GM19438 (cell line): ENCODE data around the gene SNRPA1.
"Not testable (repeated sequence)": the region's sequence is repeated elsewhere in the genome, so short reads cannot be mapped to it uniquely, and the experiment has no call there.

Experiments used
- ATAC-seq: cut with Tn5 transposase; IDR thresholded peaks from one replicate; pipeline ENCODE4 v1.9.1; 2021; ENCODE audit warnings: low read depth; ENCODE audit not compliant: unreplicated experiment

Gene SNRPA1

DNA sequence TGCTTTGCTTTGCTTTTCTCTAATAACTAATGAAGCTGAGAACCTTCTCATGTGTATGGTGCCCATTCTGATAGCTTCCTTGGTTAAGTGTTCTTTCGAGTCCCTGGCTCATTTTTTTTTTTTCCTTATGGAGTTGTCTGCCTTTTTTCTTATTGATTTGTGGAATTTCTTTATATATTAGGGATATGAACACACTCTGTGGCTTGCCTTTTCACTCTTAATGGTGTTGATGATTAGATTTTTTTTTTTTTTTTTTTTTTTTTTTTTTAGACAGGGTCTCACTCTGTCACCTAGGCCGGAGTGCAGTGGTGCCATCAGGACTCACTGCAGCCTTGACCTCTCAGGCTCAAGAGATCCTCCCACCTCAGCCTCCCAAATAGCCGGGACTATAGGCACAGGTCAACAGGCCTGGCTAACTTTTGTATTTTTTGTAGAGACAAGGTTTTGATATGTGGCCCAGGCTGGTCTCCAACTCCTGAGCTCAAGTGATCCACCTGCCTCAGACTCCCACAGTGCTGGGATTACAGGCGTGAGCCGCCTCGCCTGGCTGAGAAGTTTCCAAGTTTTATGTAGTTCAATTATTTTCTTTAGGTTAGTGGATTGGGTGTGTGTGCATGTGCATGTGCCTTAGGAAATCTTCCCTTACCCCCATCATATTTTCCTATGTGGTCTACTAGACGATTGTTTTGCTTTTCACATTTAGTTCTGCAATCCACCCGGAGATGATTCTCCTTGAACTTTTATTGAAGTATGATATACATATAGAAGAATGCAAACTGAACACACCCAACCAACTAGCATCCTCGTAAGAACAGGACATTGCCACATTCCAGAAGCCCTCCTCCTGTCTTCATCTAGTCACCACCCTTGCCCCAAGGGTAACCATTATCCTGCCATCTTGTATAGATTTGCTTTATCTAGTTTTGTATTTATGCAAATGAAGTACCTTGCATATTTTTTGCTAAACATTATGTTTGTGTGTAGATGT lies 1.7 kb upstream of the SNRPA1 start:
- no peak for ATAC-seq

DNA sequence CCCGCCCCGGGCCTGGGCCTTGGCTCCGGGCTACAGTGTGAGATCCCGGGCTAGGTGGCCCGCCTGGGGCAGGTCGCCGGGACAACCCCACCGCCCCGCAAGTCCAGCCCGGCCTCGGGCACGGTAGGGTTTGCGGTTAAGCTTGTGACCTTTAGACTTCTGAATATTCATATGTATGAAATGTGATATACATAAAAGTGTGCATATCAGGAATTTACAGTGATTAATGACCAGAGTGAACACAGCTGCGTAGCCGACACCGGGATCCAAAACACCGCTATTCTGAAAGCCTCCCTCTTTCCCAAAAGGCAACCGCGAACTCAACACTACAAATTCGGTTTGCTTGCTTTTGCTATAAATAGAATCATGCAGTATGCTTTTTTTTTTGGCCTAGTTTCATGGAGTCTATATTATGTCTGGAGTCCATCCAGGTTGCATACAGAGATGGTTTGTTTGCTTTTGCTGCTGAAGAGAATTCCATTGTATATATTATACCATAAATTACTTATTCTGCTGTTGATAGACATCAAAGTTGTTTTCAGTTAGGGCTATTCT lies 636 bp upstream of the SNRPA1 start:
- no peak for ATAC-seq

DNA sequence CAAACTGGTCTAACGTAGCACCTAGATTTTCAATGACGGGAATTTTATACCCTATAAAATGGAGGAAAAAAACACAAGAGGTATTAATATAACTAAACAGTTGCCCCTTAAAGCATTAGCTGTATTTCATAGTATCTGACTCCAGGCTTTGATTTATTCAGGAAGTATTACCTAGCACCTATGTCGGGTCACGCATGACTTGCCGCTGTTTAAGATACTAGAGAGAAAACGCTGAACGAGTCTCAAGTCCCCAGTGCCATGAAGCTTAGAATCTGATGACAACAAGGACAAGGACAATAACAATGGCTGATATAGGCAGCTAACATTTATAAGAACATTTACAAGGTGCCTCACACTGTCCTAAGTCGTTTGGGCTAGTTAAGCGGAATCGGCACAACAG lies 1.9 kb downstream of the SNRPA1 start:
- ATAC-seq = no peak

DNA sequence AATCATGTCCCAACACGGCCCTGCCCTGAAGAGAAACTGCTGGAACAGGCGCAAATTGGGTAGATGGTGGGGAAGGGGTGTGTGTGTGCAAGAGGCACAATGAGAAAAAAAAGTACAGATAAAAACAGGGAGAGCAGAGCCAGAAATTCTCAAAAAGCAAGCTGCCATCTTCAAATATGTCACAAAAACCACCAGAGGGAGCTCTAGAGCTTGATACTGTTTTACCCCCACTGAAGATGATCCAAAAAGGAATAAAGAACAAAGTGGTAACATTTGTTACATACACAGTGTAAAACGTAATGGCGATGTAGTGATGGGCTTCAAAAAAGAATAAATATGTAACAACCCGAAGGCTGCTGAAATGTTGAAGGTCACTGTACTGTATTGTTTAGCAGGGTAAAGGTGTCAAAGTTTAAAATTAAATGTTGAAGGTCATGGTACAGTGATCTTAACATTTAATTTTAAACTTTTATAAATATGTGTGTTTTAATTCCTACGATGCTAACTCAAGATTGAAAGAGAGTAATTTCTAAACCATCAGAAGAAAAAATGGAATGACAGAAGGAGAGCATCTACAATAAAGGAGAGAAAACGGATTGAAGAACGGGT lies 6.0 kb downstream of the SNRPA1 start:
- no peak for ATAC-seq

DNA sequence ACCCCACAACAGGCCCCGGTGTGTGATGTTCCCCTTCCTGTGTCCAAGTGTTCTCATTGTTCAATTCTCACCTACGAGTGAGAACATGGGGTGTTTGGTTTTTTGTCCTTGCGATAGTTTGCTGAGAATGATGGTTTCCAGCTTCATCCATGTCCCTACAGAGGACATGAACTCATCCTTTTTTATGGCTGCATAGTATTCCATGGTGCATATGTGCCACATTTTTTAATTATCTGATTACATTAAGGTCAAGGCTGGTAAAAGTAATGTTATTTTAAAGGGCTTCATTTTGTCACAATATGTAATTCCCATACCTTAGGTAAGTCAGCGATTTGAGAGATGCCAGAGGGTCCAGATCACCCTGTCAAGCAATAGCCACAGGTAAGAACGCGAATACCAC lies 7.7 kb downstream of the SNRPA1 start:
- ATAC-seq = not testable (repeated sequence)

DNA sequence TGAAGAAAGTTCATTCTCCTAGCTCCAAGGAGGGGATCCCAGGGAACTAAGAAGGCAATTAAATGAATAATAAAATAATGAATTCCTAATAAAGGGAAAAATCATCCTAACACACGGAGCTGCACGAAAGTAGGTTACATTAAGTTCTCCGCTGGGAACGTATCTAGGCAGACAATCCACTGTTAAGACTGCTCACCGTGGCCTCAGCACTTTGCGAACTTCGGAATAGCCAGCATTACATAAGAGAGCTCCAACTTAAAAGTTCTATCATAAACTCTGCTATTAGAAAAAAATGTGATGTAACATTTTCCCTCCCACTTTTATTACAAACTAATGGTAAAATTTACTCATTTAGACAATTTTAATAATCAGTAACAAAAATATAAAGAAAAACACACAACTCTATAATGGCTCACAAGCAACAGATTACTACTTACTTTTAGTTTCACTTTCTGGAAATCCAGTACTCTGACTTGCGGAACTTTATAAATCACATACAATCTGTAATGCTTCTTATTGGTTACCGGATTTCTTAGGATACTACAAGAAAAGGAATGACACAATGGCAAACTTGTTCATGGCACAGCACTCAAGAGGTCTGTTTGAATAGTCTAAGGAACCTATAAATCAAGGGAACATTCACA lies 8.5 kb downstream of the SNRPA1 start:
- no peak for ATAC-seq

DNA sequence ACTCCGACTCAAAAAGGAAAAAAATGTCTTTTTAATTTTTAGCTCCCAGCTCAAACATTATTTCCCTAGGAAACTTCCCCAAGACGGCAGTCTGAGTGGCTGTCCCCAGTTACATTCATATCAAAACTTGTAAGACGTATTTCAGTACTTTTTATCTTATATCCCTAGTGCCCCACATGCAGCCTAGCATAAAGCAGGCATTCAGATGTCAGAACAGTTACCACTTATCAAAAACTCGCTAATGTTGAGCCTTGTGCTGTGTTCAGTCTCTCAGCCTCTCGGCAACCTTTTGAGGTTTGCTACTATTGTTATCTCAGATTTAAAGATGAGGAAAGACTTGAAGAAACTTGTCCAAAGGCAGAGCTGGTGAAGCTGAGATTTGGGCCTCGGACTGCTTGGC lies 11.1 kb downstream of the SNRPA1 start:
- ATAC-seq = no peak

DNA sequence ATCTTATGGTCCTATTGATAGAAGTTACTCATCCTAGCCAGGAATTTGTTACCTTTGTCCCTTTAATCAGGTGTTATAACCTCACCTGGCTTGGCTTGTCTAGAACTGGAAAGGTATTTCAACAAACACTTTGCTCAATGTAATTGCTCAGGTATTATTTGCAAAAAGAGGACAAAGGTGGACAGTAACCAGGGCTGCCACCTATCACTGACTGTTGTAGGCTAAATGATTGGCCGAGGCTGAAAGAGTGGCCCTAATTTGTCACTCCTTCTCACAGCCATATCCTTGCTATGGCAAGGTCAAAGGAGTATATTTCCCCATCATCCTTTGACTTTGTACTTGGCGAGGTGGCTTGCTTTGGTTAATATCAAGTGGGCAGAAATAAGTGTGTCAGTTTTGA lies 15.0 kb downstream of the SNRPA1 start:
- ATAC-seq = no peak

DNA sequence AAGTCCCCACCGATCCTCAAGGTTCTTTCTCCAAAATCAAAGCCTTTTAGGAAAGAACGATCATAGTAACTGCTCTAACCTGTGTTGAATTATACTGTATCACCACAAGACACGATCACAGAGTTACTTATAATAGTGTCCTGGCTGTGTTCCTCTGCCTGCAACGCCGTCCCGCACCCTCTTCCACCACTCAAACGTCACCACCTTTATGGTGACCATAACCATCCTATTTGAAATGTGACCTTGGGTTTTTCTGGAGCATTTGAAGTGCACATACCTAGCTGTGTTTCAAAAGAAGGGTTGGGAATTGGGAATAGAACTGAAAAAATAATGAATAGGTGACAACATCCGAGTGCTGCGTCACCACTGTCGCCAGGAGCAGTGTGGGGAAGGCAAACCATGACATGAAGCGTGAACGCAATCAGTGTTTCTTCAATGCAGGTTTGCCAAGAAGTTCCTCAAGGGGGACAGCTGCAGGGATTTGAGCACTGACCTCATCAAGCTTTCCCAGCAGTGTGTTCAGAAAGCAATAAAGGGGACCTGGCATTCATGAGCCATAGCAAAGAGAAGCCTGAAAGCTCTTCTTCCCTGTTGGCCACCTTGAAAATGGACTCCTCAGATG lies 17.0 kb downstream of the SNRPA1 start:
- no peak for ATAC-seq

DNA sequence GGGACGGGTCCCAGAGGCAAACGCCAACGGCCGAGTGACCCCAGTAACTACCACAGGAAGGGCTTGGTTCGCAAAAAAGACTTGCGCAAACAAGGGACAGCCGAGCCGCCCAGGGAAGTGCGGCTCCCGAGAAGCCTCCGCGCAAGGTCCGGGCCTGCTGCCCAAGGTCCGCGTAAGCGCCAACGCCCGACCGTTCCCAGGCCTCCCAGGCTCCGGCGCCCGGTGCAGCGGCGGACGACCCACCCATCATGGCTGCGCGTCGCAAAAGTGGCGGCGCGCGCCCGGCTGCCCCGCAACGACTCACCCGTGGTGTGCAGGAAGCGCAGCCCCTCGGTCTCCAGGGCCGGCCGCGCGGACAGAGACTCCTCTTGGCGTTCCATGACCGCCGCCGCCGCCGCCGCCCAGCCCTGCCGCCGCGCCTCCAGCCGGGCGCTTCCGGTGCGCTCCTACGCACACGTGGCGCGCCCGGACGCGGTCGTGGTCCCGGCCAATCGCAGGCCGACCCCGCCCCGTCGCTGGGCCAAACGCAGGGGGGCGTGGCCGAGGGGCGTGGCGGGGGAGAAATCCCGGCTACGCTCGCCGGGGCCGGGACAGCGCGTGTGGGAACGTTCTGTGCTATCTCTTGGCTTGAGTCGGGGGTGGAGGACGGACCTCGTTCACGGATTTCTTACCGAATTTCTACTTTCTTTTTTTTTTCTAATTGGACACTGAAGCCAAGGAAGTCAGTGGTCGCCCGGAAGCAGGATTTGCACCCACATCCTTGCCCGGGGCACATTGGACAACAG lies 17.8 kb downstream of the SNRPA1 start, which contains the start of gene SELENOS:
Gene SELENOS, minus strand, starts transcription at position 448 of the 785 bp plus-strand sequence. Its CDS starts 68 bp downstream, at position 380.
- ATAC-seq = peak; percentile 81

DNA sequence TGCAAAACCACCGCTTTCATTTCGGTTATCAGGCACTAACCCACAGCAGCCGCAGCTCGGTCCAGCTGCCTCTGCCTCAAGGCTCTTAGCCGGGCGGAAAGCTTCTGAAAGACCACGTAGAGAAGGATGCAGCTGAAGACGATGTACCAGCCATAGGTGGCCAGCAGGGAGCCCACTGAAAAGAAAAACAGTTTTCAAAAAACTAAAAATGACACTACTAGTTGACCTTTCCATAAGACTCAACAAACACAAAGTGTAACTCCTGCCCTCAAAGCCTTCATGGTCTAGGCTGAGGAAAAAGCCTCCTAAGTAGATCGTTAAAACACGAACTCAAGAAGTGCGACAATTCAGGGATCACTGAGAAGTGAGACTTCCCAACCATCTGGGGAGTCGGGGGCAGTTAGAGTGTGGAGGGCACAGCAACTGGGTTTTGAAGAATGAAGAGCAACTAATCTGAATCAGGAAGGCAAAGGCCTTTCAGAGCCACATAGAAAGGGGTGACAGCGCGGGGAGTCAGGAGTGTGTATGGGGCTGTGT lies 18.5 kb downstream of the SNRPA1 start:
- peak; percentile 47 for ATAC-seq

DNA sequence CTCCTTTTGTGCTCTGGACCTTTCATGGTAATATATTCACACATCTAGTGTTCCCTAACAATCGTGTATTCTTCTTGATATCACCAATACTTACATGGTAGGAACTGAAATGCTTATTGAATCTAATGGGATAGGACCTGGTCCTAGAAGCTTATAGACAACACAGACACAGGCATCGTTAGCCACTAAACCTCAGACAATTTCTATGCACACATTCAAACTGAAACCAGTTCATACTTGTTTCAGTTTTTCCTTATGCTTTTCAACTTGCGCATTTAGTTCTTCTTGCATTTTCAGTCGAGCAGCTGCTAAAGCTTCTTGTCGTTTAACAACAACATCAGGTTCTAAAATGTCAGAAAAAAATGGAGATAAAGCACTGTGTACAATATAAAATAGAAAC lies 20.0 kb downstream of the SNRPA1 start:
- ATAC-seq = no peak

DNA sequence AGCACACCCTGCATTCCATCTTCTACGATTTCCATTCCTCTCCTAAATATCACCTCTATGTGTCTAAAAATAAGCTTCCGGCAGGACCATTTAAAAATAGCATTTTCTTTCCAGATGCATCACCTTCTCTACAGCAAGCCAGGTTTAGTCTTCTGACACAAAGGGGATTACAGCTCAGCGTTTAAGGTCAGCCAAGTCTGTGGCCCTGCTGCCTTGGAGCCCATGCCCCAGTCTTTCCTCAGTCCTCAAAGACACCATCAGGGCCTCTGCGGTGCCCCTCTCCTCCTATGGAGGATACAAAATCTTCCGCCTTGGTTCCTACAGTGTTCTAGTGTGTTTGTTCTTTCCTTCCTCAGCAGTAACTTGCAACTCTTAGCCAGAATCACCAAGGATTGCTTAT lies 21.5 kb downstream of the SNRPA1 start:
- no peak for ATAC-seq

DNA sequence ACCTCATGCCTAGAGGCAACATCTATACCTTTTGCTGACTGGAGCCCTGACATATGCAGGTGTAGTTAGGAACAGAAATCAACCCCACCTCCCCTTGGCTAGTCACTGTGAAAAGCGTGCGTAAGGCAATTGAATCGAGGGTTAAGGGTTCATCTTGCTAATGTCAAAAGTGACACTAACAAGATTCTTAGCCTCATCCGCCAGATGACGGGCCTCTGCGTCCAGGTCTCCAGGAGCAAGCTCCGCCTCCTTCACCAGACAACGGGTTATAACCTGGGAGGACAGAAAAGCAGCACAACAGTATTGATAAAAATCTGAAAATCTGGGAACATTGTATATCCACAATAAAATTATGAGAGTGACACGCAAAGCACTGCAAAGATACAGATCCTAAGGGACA lies 22.5 kb downstream of the SNRPA1 start:
- ATAC-seq = no peak

DNA sequence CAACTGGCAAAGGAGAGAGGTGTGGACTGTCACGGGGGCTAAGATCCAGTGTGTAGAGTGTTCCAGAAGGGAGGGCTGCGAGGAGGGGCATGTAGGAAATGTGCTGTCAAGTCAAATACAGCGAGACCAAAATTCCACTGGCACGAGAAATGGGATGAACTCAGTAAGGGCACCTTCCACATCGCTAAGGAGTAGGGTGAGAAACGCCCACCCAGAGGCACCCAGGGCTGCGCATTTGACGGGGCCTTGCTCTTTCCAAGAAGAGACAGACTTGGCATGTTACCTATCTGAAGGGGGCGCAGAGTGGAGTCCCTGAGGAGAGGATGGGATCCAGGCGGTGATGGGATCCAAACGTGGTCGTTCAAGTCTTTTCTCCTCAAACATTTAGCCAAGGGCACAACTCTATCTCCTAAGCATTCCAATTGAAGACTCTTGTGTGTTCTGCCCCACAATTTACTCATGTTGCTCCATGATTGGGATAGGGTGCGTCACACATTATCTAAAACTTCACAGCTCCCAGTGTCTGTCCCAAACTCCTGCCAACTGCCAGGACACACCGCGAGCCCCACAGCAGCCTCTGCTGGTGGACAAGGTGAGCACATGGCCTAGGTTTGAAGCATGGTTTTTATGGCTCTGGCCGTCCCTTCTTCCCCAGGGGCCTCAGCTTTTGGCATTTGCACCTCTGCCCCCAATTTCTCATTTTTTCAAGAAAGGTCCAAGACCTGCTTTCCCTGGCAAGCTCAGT lies 25.4 kb downstream of the SNRPA1 start:
- ATAC-seq = no peak

DNA sequence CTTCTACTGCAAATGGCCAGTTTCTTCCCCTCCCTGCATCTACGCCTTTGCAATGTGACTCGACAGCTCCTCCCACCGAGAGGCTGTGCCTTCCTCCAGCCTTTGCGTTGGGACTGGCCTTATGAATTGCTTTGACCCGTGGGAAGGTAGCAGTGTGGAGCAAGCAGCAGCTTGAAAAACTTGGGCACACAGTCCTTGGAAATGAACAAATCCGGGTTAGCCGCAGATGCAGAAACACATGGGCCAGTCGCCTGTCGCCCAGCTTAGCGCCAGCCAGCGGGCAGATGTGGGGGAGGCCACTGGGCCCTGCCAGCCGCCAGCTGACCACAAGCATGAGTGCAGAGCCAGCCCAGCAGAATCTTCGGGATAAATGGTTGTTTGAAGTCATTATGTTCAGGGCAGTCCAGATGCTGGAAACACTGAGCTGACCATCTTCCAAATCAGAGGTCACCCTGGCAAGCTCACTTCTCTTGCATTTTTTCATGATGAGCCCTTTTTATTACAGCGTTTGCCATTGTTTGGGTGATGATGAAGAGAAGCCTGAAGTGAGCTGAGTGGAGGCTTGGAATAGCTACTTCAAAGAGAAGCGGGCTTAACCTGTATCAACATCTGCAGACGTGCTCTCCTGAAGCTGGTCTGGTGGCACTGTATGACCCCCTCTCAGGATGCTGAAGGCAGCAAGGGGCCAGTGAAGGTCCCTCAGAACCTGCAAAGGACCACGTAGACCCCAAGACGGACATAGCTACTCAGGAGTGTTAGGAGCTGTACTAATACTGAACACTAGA lies 27.5 kb downstream of the SNRPA1 start:
- no peak for ATAC-seq

DNA sequence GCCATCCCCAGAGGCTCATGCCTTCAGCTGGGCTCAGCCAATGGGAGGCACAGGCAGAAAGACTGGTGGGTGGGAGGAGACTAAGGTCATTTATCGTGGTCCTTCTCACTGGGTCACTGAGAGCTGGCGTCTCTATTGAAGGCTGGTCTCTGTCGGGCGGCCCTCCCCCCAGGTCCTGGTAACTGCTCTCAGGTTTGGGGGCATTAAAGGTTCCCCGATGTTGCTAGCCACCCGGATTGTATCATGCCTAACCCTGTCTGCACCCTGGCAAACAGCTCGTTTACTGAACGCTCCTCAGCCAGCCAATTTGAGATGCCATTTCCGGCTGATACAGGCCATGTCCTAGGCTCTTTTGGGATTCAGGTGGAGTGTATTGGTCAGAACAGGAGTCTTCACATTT lies 28.3 kb downstream of the SNRPA1 start:
- no peak for ATAC-seq

DNA sequence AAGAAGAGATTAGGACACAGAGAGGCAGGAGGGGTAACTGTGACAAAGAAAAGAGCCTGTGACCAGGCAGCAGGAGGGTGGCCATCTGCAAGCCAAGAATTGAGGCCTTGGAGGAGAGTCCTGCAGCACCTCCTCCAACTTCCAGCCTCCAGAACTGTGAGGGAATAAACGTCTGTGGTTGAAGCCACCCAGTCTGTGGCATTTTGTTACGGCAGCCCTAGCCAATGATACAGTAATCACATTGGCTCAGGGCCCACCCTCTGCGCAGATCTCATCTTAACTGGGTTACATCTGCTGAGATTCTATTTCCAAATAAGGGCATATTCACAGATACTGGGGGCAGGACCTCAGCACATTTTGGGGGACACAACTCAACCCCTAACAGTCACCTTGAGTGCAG lies 29.0 kb downstream of the SNRPA1 start:
- ATAC-seq = no peak
